ENCODE measurements around the gene TIMP1.
"Not testable (repeated sequence)": the region's sequence is repeated elsewhere in the genome, so short reads cannot be mapped to it uniquely, and the experiment has no call there.

The TIMP1 gene

GRCh38 chrX:47586043-47586787, 4.0 kb downstream of the TIMP1 start:
- Histone ChIP-seq H3K36me3 (ENCODE audit: control insufficient read depth, insufficient read depth, low read length) (peaks cover 10% of the 10 kb centered on the region; the same call in 1 of the 2 replicates), H3K27me3 (ENCODE audit: control insufficient read depth, insufficient read depth, low read length) (no peaks in the 10 kb centered on the region), H3K27ac (ENCODE audit: low read depth, low read length) (no peak overlapping the region), H3K9ac (ENCODE audit: low read length) (no peak overlapping the region), H3K9me3 (ENCODE audit: control insufficient read depth, insufficient read depth, low read depth, low read length) (peaks cover 12% of the 10 kb centered on the region; the same call in 1 of the 2 replicates), H3K4me3 (ENCODE audit: low read depth, low read length) (no peak overlapping the region), H3K4me1 (ENCODE audit: control insufficient read depth, insufficient read depth, low read length) (peaks cover 7% of the 10 kb centered on the region; the same call in 1 of the 2 replicates)

DNA sequence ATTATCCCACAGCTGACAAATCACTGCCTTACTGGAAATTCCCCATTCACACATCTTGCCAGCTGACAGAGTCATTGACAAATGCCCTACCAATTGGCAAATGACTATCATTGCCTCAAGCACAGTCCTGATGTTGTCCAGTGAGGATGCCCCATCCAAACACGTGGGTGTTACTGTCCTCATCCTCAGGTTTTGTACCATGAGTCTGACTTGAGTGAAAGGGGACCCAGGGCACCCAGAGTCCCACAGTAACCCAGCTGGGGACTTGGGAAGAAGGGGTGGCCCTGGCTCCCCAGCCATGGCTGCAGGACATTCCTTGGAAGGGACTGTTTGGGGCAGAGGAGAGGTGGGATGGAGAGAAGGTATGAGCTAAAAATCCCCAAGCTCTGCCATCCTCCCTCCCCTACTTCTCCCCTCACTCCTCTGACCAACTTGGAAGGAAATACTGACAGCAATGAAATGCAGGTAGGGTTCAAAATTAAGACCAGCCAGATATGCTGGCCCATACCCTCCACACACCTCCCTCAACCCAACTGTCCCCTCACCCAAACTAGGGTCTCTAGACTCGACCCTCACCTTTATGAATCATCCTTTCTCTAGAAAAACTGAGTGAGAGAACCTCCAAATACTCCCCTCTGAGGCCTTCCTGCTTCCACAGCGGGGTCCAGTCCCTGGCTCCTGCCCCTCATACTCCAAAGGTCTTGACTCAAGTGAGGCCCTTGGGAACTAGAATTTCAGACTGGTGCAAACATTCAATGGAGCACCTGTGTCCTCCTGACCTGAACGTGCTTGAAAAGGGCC, 5.1 kb downstream of the TIMP1 start:
- Histone ChIP-seq H3K4me3 (ENCODE audit: low read depth, low read length) (no peak overlapping the region), H3K9ac (ENCODE audit: low read length) (no peak overlapping the region), H3K27me3 (ENCODE audit: control insufficient read depth, insufficient read depth, low read length) (no peaks in the 10 kb centered on the region), H3K9me3 (ENCODE audit: control insufficient read depth, insufficient read depth, low read depth, low read length) (peaks cover 12% of the 10 kb centered on the region; the same call in 1 of the 2 replicates), H3K36me3 (ENCODE audit: control insufficient read depth, insufficient read depth, low read length) (peaks cover 10% of the 10 kb centered on the region; the same call in 1 of the 2 replicates), H3K4me1 (ENCODE audit: control insufficient read depth, insufficient read depth, low read length) (peaks cover 4% of the 10 kb centered on the region; the same call in 1 of the 2 replicates), H3K27ac (ENCODE audit: low read depth, low read length) (no peak overlapping the region)

- H3K9me3 ChIP-seq (ENCODE audit: control insufficient read depth, insufficient read depth, low read depth, low read length): peaks cover 12% of the 10 kb centered on the region; the same call in 1 of the 2 replicates
- peaks cover 10% of the 10 kb centered on the region; the same call in 1 of the 2 replicates for H3K36me3 ChIP-seq (ENCODE audit: control insufficient read depth, insufficient read depth, low read length)
- H3K9ac ChIP-seq (ENCODE audit: low read length): no peak overlapping the region
- no peaks in the 10 kb centered on the region for H3K27me3 ChIP-seq (ENCODE audit: control insufficient read depth, insufficient read depth, low read length)
- no peak overlapping the region for H3K4me3 ChIP-seq (ENCODE audit: low read depth, low read length)
- H3K27ac ChIP-seq (ENCODE audit: low read depth, low read length): no peak overlapping the region
- H3K4me1 ChIP-seq (ENCODE audit: control insufficient read depth, insufficient read depth, low read length): peaks cover 4% of the 10 kb centered on the region; the same call in 1 of the 2 replicates
Measured at GRCh38 chrX:47587906-47588735, 5.9 kb downstream of the TIMP1 start.

- H3K36me3 ChIP-seq (ENCODE audit: control insufficient read depth, insufficient read depth, low read length): peaks cover 10% of the 10 kb centered on the region; the same call in 1 of the 2 replicates
- H3K9ac ChIP-seq (ENCODE audit: low read length): no peak overlapping the region
- 0 out of 2 replicates have a peak, but pooled peaks cover 4% of the 10 kb centered on the region for H3K4me1 ChIP-seq (ENCODE audit: control insufficient read depth, insufficient read depth, low read length)
- no peak overlapping the region for H3K4me3 ChIP-seq (ENCODE audit: low read depth, low read length)
- no peak overlapping the region for H3K27ac ChIP-seq (ENCODE audit: low read depth, low read length)
- H3K27me3 ChIP-seq (ENCODE audit: control insufficient read depth, insufficient read depth, low read length): no peaks in the 10 kb centered on the region
- H3K9me3 ChIP-seq (ENCODE audit: control insufficient read depth, insufficient read depth, low read depth, low read length): peaks cover 9% of the 10 kb centered on the region; the same call in 1 of the 2 replicates
Measured at GRCh38 chrX:47590984-47591383, 8.7 kb downstream of the TIMP1 start.

- H3K4me1 ChIP-seq (ENCODE audit: control insufficient read depth, insufficient read depth, low read length): no peaks in the 10 kb centered on the region
- H3K36me3 ChIP-seq (ENCODE audit: control insufficient read depth, insufficient read depth, low read length): no peaks in the 10 kb centered on the region
- H3K4me3 ChIP-seq (ENCODE audit: low read depth, low read length): no peak overlapping the region
- H3K27me3 ChIP-seq (ENCODE audit: control insufficient read depth, insufficient read depth, low read length): no peaks in the 10 kb centered on the region
- H3K9ac ChIP-seq (ENCODE audit: low read length): no peak overlapping the region
- peaks cover 9% of the 10 kb centered on the region for H3K9me3 ChIP-seq (ENCODE audit: control insufficient read depth, insufficient read depth, low read depth, low read length)
- no peak overlapping the region for H3K27ac ChIP-seq (ENCODE audit: low read depth, low read length)
Measured at GRCh38 chrX:47593522-47593921, 11.3 kb downstream of the TIMP1 start.

- Histone ChIP-seq H3K9ac (ENCODE audit: low read length) (no peak overlapping the region), H3K27me3 (ENCODE audit: control insufficient read depth, insufficient read depth, low read length) (no peaks in the 10 kb centered on the region), H3K36me3 (ENCODE audit: control insufficient read depth, insufficient read depth, low read length) (no peaks in the 10 kb centered on the region), H3K27ac (ENCODE audit: low read depth, low read length) (no peak overlapping the region), H3K4me3 (ENCODE audit: low read depth, low read length) (no peak overlapping the region), H3K4me1 (ENCODE audit: control insufficient read depth, insufficient read depth, low read length) (no peaks in the 10 kb centered on the region), H3K9me3 (ENCODE audit: control insufficient read depth, insufficient read depth, low read depth, low read length) (peaks cover 15% of the 10 kb centered on the region)
Measured at GRCh38 chrX:47595716-47596251, 13.5 kb downstream of the TIMP1 start.

GRCh38 chrX:47596256-47596655, 14.0 kb downstream of the TIMP1 start:
- H3K27ac ChIP-seq (ENCODE audit: low read depth, low read length): no peak overlapping the region
- H3K27me3 ChIP-seq (ENCODE audit: control insufficient read depth, insufficient read depth, low read length): no peaks in the 10 kb centered on the region
- no peaks in the 10 kb centered on the region for H3K36me3 ChIP-seq (ENCODE audit: control insufficient read depth, insufficient read depth, low read length)

DNA sequence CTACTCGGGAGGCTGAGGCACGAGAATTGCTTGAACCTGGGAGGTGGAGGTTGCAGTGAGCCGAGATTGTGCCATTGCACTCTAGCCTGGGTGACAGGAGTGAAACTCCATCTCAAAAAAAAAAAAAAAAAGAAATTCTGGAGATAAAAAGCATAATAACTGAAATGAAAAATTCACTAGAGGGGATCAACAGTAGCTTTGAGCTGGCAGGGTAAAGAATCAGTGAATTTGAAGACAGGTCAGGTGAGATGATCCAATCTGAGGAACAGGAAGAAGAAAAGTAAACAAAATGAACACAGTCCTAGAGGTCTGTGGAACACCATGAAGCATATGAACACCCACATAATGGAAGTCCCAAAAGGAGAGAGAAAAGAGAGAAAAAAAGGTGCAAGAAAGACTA, 15.0 kb downstream of the TIMP1 start:
- no peaks in the 10 kb centered on the region for H3K27me3 ChIP-seq (ENCODE audit: control insufficient read depth, insufficient read depth, low read length)
- H3K4me3 ChIP-seq (ENCODE audit: low read depth, low read length): no peak overlapping the region
- no peaks in the 10 kb centered on the region for H3K36me3 ChIP-seq (ENCODE audit: control insufficient read depth, insufficient read depth, low read length)
- no peak overlapping the region for H3K9ac ChIP-seq (ENCODE audit: low read length)
- H3K4me1 ChIP-seq (ENCODE audit: control insufficient read depth, insufficient read depth, low read length): no peaks in the 10 kb centered on the region
- no peak overlapping the region for H3K27ac ChIP-seq (ENCODE audit: low read depth, low read length)
- peaks cover 13% of the 10 kb centered on the region for H3K9me3 ChIP-seq (ENCODE audit: control insufficient read depth, insufficient read depth, low read depth, low read length)

More at GRCh38 chrX:47596256-47596655, 14.0 kb downstream of the TIMP1 start:
- Histone ChIP-seq H3K4me3 (ENCODE audit: low read depth, low read length) (no peak overlapping the region), H3K4me1 (ENCODE audit: control insufficient read depth, insufficient read depth, low read length) (no peaks in the 10 kb centered on the region), H3K9ac (ENCODE audit: low read length) (no peak overlapping the region), H3K9me3 (ENCODE audit: control insufficient read depth, insufficient read depth, low read depth, low read length) (peaks cover 13% of the 10 kb centered on the region)

- not testable (repeated sequence) for H3K27me3 ChIP-seq (ENCODE audit: control insufficient read depth, insufficient read depth, low read length); H3K4me1 ChIP-seq (ENCODE audit: control insufficient read depth, insufficient read depth, low read length); H3K36me3 ChIP-seq (ENCODE audit: control insufficient read depth, insufficient read depth, low read length); H3K4me3 ChIP-seq (ENCODE audit: low read depth, low read length); H3K27ac ChIP-seq (ENCODE audit: low read depth, low read length); H3K9ac ChIP-seq (ENCODE audit: low read length); H3K9me3 ChIP-seq (ENCODE audit: control insufficient read depth, insufficient read depth, low read depth, low read length)
Measured at GRCh38 chrX:47603125-47603524, 20.9 kb downstream of the TIMP1 start.

DNA sequence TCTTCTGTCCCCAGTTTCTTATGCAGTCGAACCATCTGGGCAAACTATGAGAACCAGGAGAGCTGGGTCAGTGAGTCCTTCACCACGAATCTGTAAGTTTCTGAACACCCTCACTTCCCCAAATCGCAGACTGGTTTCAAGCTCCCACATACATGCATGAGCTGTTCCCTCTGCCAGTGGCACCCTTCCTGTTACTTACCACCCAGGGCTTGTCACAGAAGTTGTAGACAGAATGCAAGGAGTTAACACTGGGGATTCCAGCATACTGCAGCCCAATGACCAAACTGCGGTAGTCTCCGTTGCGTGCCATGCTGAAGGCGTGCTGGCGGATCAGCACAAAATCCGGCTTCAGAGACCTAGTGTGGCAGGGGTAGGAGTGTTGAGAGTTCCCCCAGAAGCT, 22.8 kb downstream of the TIMP1 start:
- peaks cover 14% of the 10 kb centered on the region for H3K4me1 ChIP-seq (ENCODE audit: control insufficient read depth, insufficient read depth, low read length)
- H3K27ac ChIP-seq (ENCODE audit: low read depth, low read length): no peak overlapping the region
- peaks cover 13% of the 10 kb centered on the region; the same call in 1 of the 2 replicates for H3K9me3 ChIP-seq (ENCODE audit: control insufficient read depth, insufficient read depth, low read depth, low read length)
- H3K36me3 ChIP-seq (ENCODE audit: control insufficient read depth, insufficient read depth, low read length): no peaks in the 10 kb centered on the region
- no peak overlapping the region for H3K9ac ChIP-seq (ENCODE audit: low read length)
- H3K27me3 ChIP-seq (ENCODE audit: control insufficient read depth, insufficient read depth, low read length): no peaks in the 10 kb centered on the region
- no peak overlapping the region for H3K4me3 ChIP-seq (ENCODE audit: low read depth, low read length)
